OCI-LY7 (cell line): ENCODE data around the gene SNX32.

ENCODE experiments used
- CTCF ChIP-seq: fragments of 200-600 bp; sonication (generic); conservative IDR thresholded peaks from 2 replicates; pipeline ENCODE4 v1.5.1; 2014; ENCODE audit warnings: mild to moderate bottlenecking, antibody characterized with exemption, low read length, moderate library complexity, mixed read lengths
- EZH2phosphoT487 ChIP-seq: fragments of 200-600 bp; sonication (generic); IDR thresholded peaks from 2 replicates; pipeline ENCODE4 v1.6.1; 2018; ENCODE audit warnings: low read depth, borderline replicate concordance, mild to moderate bottlenecking, mixed run types, antibody characterized with exemption, low read length, moderate library complexity, mixed read lengths

- TF ChIP-seq CTCF (no peak), EZH2phosphoT487 (no peak)
Measured at GRCh38 chr11:65859812-65860277, 26.1 kb downstream of the SNX32 start.
